ENCODE data around the gene CTDP1. TPM values are rescaled to one million over a fixed set of nuclear protein-coding genes. Genes with fewer than 3 reads are reported as not detected.

The CTDP1 gene
- total RNA-seq, 1 experiment from 2014 or later, result 14.7 TPM

Other genes with a start within 250 kb of the CTDP1 start
- not detected in 2 replicates for gene KCNG2, start 118.1 kb downstream of the CTDP1 start, total RNA-seq (2014; rRNA removed; shearing (Covaris generic); ENCODE audit: low replicate concordance)

All from Caki2 (cell line).